Mesenchymal stem cell (in vitro differentiated cells and primary cell): ENCODE data around the gene ASCC2.

ENCODE experiments used
- DNase-seq: peaks from one replicate; pipeline ENCODE4 v3.0.0-alpha.2; 2013
- H2AFZ ChIP-seq: one replicate; pipeline ENCODE4 v1.6.1; 2013; ENCODE audit warnings: low read depth, mild to moderate bottlenecking, control low read depth, inconsistent platforms, low read length, moderate library complexity
- H2AK5ac ChIP-seq: 2 replicates; pipeline ENCODE4 v1.6.1; 2013; ENCODE audit warnings: low read length, moderate library complexity, mild to moderate bottlenecking, inconsistent platforms; ENCODE audit not compliant: severe bottlenecking
- H2BK120ac ChIP-seq: one replicate; pipeline ENCODE4 v1.6.1; 2013; ENCODE audit warnings: low read depth, mild to moderate bottlenecking, inconsistent platforms, low read length, moderate library complexity
- H2BK12ac ChIP-seq, 2 experiments: one replicate each; pipeline ENCODE4 v1.6.1; 2013; ENCODE audit warnings: inconsistent platforms in 2 of 2, low read length in 2 of 2, mild to moderate bottlenecking in 2 of 2, moderate library complexity in 2 of 2, control low read depth in 1 of 2
- H2BK15ac ChIP-seq: one replicate; pipeline ENCODE4 v1.6.1; 2013; ENCODE audit warnings: mild to moderate bottlenecking, low read depth, inconsistent platforms; ENCODE audit not compliant: poor library complexity, severe bottlenecking
- H2BK5ac ChIP-seq: 2 replicates; pipeline ENCODE4 v1.6.1; 2013; ENCODE audit warnings: low read depth, mild to moderate bottlenecking, low read length, control low read depth, inconsistent platforms; ENCODE audit not compliant: poor library complexity, severe bottlenecking
- H3K14ac ChIP-seq, 2 experiments: one replicate each; pipeline ENCODE4 v1.6.1; 2013; ENCODE audit warnings: inconsistent platforms in 2 of 2, low read length in 2 of 2, control low read depth in 1 of 2, mild to moderate bottlenecking in 1 of 2, moderate library complexity in 1 of 2
- H3K18ac ChIP-seq, 2 experiments: one replicate each; pipeline ENCODE4 v1.6.1; 2013; ENCODE audit warnings: inconsistent platforms in 2 of 2, low read length in 2 of 2, control low read depth in 1 of 2, low read depth in 1 of 2, mild to moderate bottlenecking in 1 of 2
- H3K23ac ChIP-seq, 2 experiments: one replicate each; pipeline ENCODE4 v1.6.1; 2013; ENCODE audit warnings: inconsistent platforms in 2 of 2, low read length in 2 of 2, mild to moderate bottlenecking in 2 of 2, moderate library complexity in 2 of 2, control low read depth in 1 of 2
- H3K27ac ChIP-seq: 2 replicates; pipeline ENCODE4 v1.5.1; 2013; ENCODE audit warnings: mild to moderate bottlenecking, moderate library complexity, low read length, control low read depth, inconsistent platforms; ENCODE audit not compliant: poor library complexity, severe bottlenecking
- H3K27me3 ChIP-seq, 2 experiments: 2 replicates each; pipeline versions ENCODE4 v1.6.1 to v1.7.0; 2013; ENCODE audit warnings: low read length in 2 of 2, mild to moderate bottlenecking in 2 of 2, moderate library complexity in 2 of 2, control low read depth in 1 of 2, inconsistent platforms in 1 of 2; ENCODE audit not compliant: control insufficient read depth in 1 of 2, insufficient read depth in 1 of 2
- H3K36me3 ChIP-seq, 2 experiments: 2 replicates each; pipeline versions ENCODE4 v1.6.1 to v1.7.0; 2013; ENCODE audit warnings: low read length in 2 of 2, control low read depth in 1 of 2, inconsistent platforms in 1 of 2, low read depth in 1 of 2, mild to moderate bottlenecking in 1 of 2; ENCODE audit not compliant: insufficient read depth in 2 of 2, control insufficient read depth in 1 of 2
- H3K4ac ChIP-seq, 2 experiments: one replicate each; pipeline ENCODE4 v1.6.1; 2013; ENCODE audit warnings: inconsistent platforms in 2 of 2, low read length in 2 of 2, mild to moderate bottlenecking in 2 of 2, moderate library complexity in 2 of 2, control low read depth in 1 of 2, low read depth in 1 of 2
- H3K4me1 ChIP-seq: 2 replicates; pipeline ENCODE4 v1.6.1; 2013; ENCODE audit warnings: low read depth, low read length, control low read depth; ENCODE audit not compliant: control insufficient read depth, insufficient read depth
- H3K4me2 ChIP-seq: 2 replicates; pipeline ENCODE4 v1.6.1; 2013; ENCODE audit warnings: low read length, mild to moderate bottlenecking, inconsistent platforms; ENCODE audit not compliant: poor library complexity, severe bottlenecking
- H3K4me3 ChIP-seq, 2 experiments: 2 replicates each; pipeline versions ENCODE4 v1.5.1 to v1.7.0; 2013; ENCODE audit warnings: low read length in 2 of 2, mild to moderate bottlenecking in 2 of 2, control low read depth in 1 of 2, low read depth in 1 of 2; ENCODE audit not compliant: insufficient read depth in 1 of 2
- H3K79me1 ChIP-seq: replicated peaks from 2 replicates; pipeline ENCODE4 v1.6.1; 2013; ENCODE audit warnings: mild to moderate bottlenecking, control low read depth, low read length, inconsistent platforms; ENCODE audit not compliant: poor library complexity, severe bottlenecking
- H3K9ac ChIP-seq: 2 replicates; pipeline ENCODE4 v1.7.0; 2013; ENCODE audit warnings: mild to moderate bottlenecking, low read length, moderate library complexity
- H3K9me3 ChIP-seq: 2 replicates; pipeline ENCODE4 v1.7.0; 2013; ENCODE audit warnings: mild to moderate bottlenecking, low read length; ENCODE audit not compliant: control insufficient read depth
- H4K8ac ChIP-seq: one replicate; pipeline ENCODE4 v1.6.1; 2013; ENCODE audit warnings: inconsistent platforms, mild to moderate bottlenecking, low read length, moderate library complexity
- H4K91ac ChIP-seq: one replicate; pipeline ENCODE4 v1.6.1; 2013; ENCODE audit warnings: mild to moderate bottlenecking, low read length, inconsistent platforms
- WGBS: methylation state at CpG from one replicate; pipeline ENCODE4 v1.1.7; 2013; ENCODE audit warnings: mixed read lengths; 5-methylcytosine and 5-hydroxymethylcytosine counted together

ASCC2 gene

GRCh38 chr22:29780748-29781676, 57.1 kb downstream of the ASCC2 start:
- H3K4me2 ChIP-seq, result no peak overlapping the region
- H3K4me3 ChIP-seq, result peak overlapping the region in 1 of 2 experiments; percentile 21
- H3K4ac ChIP-seq, result peak overlapping the region in 1 of 2 experiments; percentile 2
- no peak overlapping the region for H3K23ac ChIP-seq
- no peaks in the 10 kb centered on the region for H3K79me1 ChIP-seq
- H3K27me3 ChIP-seq, result no peaks in the 10 kb centered on the region
- WGBS, result 10% methylated on average over 8 of the region's 8 CpGs
- H4K91ac ChIP-seq, result peak overlapping the region; percentile 6
- no peak overlapping the region for H3K14ac ChIP-seq
- H3K9ac ChIP-seq, result peak overlapping the region; percentile 82
- no peak overlapping the region for H2BK15ac ChIP-seq
- H2BK12ac ChIP-seq, result peak overlapping the region; percentile 1 to 27
- H2BK5ac ChIP-seq, result no peak overlapping the region
- DNase-seq, result peak; percentile 58
- H2AFZ ChIP-seq, result no peak overlapping the region
- H3K9me3 ChIP-seq, result no peaks in the 10 kb centered on the region
- H2BK120ac ChIP-seq, result no peak overlapping the region
- H2AK5ac ChIP-seq, result peak overlapping the region; percentile 33
- peak overlapping the region; percentile 16 for H4K8ac ChIP-seq
- H3K18ac ChIP-seq, result peak overlapping the region; percentile 42 to 78
- peaks cover 0 to under 1% of the 10 kb centered on the region in 2 experiments for H3K36me3 ChIP-seq
- H3K27ac ChIP-seq, result peak overlapping the region; percentile 77
- H3K4me1 ChIP-seq, result peaks cover 25% of the 10 kb centered on the region

GRCh38 chr22:29780220-29780619, 57.9 kb downstream of the ASCC2 start:
- H3K23ac ChIP-seq, result no peak overlapping the region
- H2BK120ac ChIP-seq, result no peak overlapping the region
- peak overlapping the region; percentile 61 for H2AK5ac ChIP-seq
- H4K91ac ChIP-seq, result no peak overlapping the region
- no peak overlapping the region for H3K14ac ChIP-seq
- no peaks in the 10 kb centered on the region for H3K27me3 ChIP-seq
- H3K4me2 ChIP-seq, result no peak overlapping the region
- DNase-seq, result no peak
- no peaks in the 10 kb centered on the region for H3K9me3 ChIP-seq
- no peaks in the 10 kb centered on the region for H3K36me3 ChIP-seq
- no peak overlapping the region for H4K8ac ChIP-seq
- H3K79me1 ChIP-seq, result no peaks in the 10 kb centered on the region
- H3K4me1 ChIP-seq, result peaks cover 25% of the 10 kb centered on the region
- H2BK5ac ChIP-seq, result no peak overlapping the region
- 98% methylated on average over 5 of the region's 5 CpGs for WGBS
- H2BK12ac ChIP-seq, result peak overlapping the region in 1 of 2 experiments; percentile 23
- peak overlapping the region; percentile 82 for H3K9ac ChIP-seq
- no peak overlapping the region for H3K4ac ChIP-seq
- H3K4me3 ChIP-seq, result peak overlapping the region in 1 of 2 experiments; percentile 2
- H3K27ac ChIP-seq, result peak overlapping the region; percentile 77
- H3K18ac ChIP-seq, result peak overlapping the region in 1 of 2 experiments; percentile 46
- H2AFZ ChIP-seq, result no peak overlapping the region
- H2BK15ac ChIP-seq, result no peak overlapping the region

DNA sequence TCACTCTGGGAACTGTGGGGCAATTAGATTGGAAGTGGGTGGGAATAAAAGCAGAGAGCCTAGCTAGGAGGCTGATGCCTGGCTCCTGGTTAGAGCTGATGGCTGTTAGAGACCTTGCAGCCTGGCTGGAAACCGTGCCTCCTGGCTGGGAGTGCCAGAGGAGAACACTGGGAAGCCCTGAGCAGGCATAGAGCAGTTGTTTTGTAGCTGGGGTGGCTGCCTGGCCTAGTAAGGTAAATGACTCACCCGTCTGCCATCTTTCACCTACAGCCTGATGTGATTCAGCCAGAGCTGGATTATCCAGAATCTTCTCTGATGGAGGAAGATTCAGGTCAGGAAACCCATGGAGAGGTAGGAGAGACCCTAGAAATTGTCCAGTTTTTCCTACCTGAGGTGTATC, 64.8 kb downstream of the ASCC2 start:
- Histone ChIP-seq H3K36me3 (peaks cover 19 to 24% of the 10 kb centered on the region in 2 experiments), H4K8ac (no peak overlapping the region), H2BK15ac (no peak overlapping the region), H3K4me1 (peaks cover 11% of the 10 kb centered on the region), H3K27me3 (no peaks in the 10 kb centered on the region), H3K4ac (no peak overlapping the region), H3K4me3 (no peak overlapping the region), H2BK5ac (no peak overlapping the region), H4K91ac (no peak overlapping the region), H3K79me1 (peaks cover 13% of the 10 kb centered on the region), H3K4me2 (no peak overlapping the region), H2BK120ac (no peak overlapping the region), H2BK12ac (no peak overlapping the region), H3K27ac (peak overlapping the region; percentile 72), H3K18ac (peak overlapping the region in 1 of 2 experiments; percentile 18), H3K23ac (no peak overlapping the region), H3K14ac (no peak overlapping the region), H2AFZ (no peak overlapping the region), H3K9ac (peak overlapping the region; percentile 24), H3K9me3 (no peaks in the 10 kb centered on the region), H2AK5ac (peak overlapping the region; percentile 27)
- peak; percentile 26 for DNase-seq
- WGBS, result 55% methylated on average over 2 of the region's 2 CpGs

DNA sequence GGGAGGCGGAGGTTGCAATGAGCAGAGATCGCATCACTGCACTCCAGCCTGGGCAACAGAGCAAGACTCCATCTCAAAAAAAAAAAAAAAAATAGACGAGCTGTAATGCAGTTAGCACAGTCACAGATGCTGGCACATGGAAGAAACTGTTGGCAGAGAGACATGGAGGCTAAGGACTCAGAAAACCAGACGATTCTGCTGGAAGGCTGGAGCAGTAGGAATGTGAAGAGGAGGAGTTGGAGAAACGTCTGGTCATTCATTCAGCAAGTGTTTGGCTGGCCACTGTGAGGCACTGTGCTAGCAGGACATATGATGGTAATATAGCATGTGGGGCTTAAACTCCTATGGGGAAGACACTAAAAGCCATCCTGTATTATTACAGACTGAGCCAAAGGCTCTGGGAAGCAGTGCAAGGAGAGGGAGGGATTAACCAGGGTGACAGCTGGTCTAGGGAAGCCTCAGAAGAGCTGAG, 65.9 kb downstream of the ASCC2 start:
- Histone ChIP-seq H2BK5ac (no peak overlapping the region), H4K8ac (no peak overlapping the region), H2AK5ac (no peak overlapping the region), H3K4ac (no peak overlapping the region), H3K4me3 (no peak overlapping the region), H2BK15ac (no peak overlapping the region), H2BK120ac (no peak overlapping the region), H2AFZ (no peak overlapping the region), H3K9me3 (no peaks in the 10 kb centered on the region), H3K79me1 (peaks cover 13% of the 10 kb centered on the region), H3K9ac (no peak overlapping the region), H3K27ac (no peak overlapping the region), H3K23ac (no peak overlapping the region), H3K4me2 (no peak overlapping the region), H2BK12ac (no peak overlapping the region), H4K91ac (no peak overlapping the region), H3K27me3 (no peaks in the 10 kb centered on the region), H3K18ac (no peak overlapping the region), H3K4me1 (peaks cover 9% of the 10 kb centered on the region), H3K14ac (no peak overlapping the region), H3K36me3 (peaks cover 19 to 24% of the 10 kb centered on the region in 2 experiments)
- DNase-seq, result peak; percentile 64
- WGBS, result 55% methylated on average over 4 of the region's 5 CpGs
